SK-N-SH (cell line): ENCODE measurements around the gene INKA1.

Source experiments
- CHD2 ChIP-seq: fragments of 150-350 bp; IDR thresholded peaks from 2 replicates; pipeline ENCODE4 v1.6.1; 2018; ENCODE audit warnings: low read length; ENCODE audit not compliant: partially characterized antibody
- EZH2phosphoT487 ChIP-seq: fragments of 200-600 bp; sonication (generic); IDR thresholded peaks from 2 replicates; pipeline ENCODE4 v1.6.1; 2017; ENCODE audit warnings: low read depth, mixed run types, mild to moderate bottlenecking, antibody characterized with exemption, moderate library complexity, borderline replicate concordance
- FOXM1 ChIP-seq: IDR thresholded peaks from 2 replicates; pipeline ENCODE4 v1.4.0; 2012; ENCODE audit warnings: low read depth, mild to moderate bottlenecking
- POLR2AphosphoS5 ChIP-seq: IDR thresholded peaks from 2 replicates; pipeline ENCODE4 v1.6.1; 2012; ENCODE audit warnings: low read depth, low read length
- RAD21 ChIP-seq: IDR thresholded peaks from 2 replicates; pipeline ENCODE4 v1.6.1; 2012; ENCODE audit warnings: mild to moderate bottlenecking, low read length
- RCOR1 ChIP-seq: fragments of 150-350 bp; IDR thresholded peaks from 2 replicates; pipeline ENCODE4 v1.6.1; 2017; ENCODE audit warnings: antibody characterized with exemption, low read length
- SIN3A ChIP-seq: IDR thresholded peaks from 2 replicates; pipeline ENCODE4 v1.6.1; 2012; ENCODE audit warnings: low read depth, mild to moderate bottlenecking, low read length, moderate library complexity, borderline replicate concordance
- TAF1 ChIP-seq: IDR thresholded peaks from 2 replicates; pipeline ENCODE4 v1.6.1; 2012; ENCODE audit warnings: low read depth, mild to moderate bottlenecking, low read length, moderate library complexity, borderline replicate concordance
- TEAD4 ChIP-seq: IDR thresholded peaks from 2 replicates; pipeline ENCODE4 v1.4.0; 2012; ENCODE audit warnings: mild to moderate bottlenecking, borderline replicate concordance; ENCODE audit not compliant: insufficient read depth
- YY1 ChIP-seq: IDR thresholded peaks from 2 replicates; pipeline ENCODE4 v1.4.0; 2012; ENCODE audit warnings: low read depth, mild to moderate bottlenecking
- TF ChIP-seq, protein P1 (sequence below): fragments of 200-600 bp; sonication (generic); IDR thresholded peaks from 2 replicates; pipeline ENCODE4 v1.6.1; 2017; ENCODE audit warnings: antibody characterized with exemption, mild to moderate bottlenecking, moderate library complexity
- TF ChIP-seq, protein P2 (sequence below): fragments of 150-350 bp; IDR thresholded peaks from 2 replicates; pipeline ENCODE4 v1.6.1; 2017; ENCODE audit warnings: antibody characterized with exemption, low read length, low read depth, borderline replicate concordance
- TF ChIP-seq, protein P3 (sequence below): IDR thresholded peaks from 2 replicates; pipeline ENCODE4 v1.6.1; 2012; ENCODE audit warnings: mild to moderate bottlenecking, low read depth, low read length, moderate library complexity
- TF ChIP-seq, protein P4 (sequence below): IDR thresholded peaks from 2 replicates; pipeline ENCODE4 v1.4.0; 2012; ENCODE audit warnings: low read depth

DNA sequence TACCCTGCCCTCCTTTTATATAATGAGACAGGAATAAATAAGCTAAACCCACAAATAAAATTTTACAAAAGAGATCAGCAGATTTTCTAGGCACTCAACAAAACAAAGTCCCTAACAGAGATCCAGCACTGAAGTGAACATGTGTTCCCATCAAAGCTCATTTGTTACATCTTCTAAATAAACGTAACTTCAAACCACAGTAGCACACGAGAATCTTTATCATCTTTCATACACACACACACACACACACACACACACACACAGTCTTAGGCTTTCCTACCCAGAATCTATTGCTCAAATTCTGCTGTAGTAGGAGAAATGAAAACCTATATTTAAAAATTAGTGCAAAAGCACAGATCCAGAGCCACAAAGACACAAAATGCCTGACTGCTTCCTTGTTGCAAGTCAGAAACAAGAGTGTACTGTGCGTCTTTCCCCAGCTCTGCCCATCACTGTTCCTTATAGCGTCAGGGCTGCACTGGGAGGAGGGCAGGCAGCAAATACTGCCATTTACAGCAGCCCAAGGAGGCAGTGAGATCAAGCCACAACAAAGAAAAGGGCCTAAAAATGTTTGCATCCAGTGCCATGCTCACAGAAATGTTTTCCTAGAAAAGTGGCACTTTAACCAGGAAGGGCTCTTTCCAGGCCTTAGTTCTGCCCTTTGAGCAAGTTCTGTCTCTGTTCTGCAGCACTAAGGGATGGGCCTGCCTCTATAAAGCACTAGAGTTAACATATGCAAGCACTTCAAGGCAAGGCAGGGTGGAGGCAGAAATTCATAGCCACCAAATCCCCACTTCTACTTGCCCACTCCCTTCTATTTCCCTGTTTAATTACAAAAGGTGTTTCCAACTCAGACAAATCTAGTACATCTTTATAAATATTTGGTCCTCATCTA is 22.7 kb upstream of the INKA1 start:
- TF ChIP-seq, protein P1, sequence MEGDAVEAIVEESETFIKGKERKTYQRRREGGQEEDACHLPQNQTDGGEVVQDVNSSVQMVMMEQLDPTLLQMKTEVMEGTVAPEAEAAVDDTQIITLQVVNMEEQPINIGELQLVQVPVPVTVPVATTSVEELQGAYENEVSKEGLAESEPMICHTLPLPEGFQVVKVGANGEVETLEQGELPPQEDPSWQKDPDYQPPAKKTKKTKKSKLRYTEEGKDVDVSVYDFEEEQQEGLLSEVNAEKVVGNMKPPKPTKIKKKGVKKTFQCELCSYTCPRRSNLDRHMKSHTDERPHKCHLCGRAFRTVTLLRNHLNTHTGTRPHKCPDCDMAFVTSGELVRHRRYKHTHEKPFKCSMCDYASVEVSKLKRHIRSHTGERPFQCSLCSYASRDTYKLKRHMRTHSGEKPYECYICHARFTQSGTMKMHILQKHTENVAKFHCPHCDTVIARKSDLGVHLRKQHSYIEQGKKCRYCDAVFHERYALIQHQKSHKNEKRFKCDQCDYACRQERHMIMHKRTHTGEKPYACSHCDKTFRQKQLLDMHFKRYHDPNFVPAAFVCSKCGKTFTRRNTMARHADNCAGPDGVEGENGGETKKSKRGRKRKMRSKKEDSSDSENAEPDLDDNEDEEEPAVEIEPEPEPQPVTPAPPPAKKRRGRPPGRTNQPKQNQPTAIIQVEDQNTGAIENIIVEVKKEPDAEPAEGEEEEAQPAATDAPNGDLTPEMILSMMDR = no peak
- TF ChIP-seq, protein P2, sequence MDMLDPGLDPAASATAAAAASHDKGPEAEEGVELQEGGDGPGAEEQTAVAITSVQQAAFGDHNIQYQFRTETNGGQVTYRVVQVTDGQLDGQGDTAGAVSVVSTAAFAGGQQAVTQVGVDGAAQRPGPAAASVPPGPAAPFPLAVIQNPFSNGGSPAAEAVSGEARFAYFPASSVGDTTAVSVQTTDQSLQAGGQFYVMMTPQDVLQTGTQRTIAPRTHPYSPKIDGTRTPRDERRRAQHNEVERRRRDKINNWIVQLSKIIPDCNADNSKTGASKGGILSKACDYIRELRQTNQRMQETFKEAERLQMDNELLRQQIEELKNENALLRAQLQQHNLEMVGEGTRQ = no peak
- TF ChIP-seq, protein P3, sequence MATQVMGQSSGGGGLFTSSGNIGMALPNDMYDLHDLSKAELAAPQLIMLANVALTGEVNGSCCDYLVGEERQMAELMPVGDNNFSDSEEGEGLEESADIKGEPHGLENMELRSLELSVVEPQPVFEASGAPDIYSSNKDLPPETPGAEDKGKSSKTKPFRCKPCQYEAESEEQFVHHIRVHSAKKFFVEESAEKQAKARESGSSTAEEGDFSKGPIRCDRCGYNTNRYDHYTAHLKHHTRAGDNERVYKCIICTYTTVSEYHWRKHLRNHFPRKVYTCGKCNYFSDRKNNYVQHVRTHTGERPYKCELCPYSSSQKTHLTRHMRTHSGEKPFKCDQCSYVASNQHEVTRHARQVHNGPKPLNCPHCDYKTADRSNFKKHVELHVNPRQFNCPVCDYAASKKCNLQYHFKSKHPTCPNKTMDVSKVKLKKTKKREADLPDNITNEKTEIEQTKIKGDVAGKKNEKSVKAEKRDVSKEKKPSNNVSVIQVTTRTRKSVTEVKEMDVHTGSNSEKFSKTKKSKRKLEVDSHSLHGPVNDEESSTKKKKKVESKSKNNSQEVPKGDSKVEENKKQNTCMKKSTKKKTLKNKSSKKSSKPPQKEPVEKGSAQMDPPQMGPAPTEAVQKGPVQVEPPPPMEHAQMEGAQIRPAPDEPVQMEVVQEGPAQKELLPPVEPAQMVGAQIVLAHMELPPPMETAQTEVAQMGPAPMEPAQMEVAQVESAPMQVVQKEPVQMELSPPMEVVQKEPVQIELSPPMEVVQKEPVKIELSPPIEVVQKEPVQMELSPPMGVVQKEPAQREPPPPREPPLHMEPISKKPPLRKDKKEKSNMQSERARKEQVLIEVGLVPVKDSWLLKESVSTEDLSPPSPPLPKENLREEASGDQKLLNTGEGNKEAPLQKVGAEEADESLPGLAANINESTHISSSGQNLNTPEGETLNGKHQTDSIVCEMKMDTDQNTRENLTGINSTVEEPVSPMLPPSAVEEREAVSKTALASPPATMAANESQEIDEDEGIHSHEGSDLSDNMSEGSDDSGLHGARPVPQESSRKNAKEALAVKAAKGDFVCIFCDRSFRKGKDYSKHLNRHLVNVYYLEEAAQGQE = no peak
- no peak for TF ChIP-seq SIN3A
- TF ChIP-seq YY1 = no peak
- no peak for TF ChIP-seq CHD2
- TF ChIP-seq POLR2AphosphoS5 = no peak
- TF ChIP-seq, protein P4, sequence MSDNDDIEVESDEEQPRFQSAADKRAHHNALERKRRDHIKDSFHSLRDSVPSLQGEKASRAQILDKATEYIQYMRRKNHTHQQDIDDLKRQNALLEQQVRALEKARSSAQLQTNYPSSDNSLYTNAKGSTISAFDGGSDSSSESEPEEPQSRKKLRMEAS = no peak
- TF ChIP-seq RAD21 = no peak
- no peak for TF ChIP-seq EZH2phosphoT487
- TF ChIP-seq TAF1 = no peak
- no peak for TF ChIP-seq FOXM1
- no peak for TF ChIP-seq RCOR1
- TF ChIP-seq TEAD4 = no peak
